ENCODE results near the gene ADSS1.

The ADSS1 gene

DNA sequence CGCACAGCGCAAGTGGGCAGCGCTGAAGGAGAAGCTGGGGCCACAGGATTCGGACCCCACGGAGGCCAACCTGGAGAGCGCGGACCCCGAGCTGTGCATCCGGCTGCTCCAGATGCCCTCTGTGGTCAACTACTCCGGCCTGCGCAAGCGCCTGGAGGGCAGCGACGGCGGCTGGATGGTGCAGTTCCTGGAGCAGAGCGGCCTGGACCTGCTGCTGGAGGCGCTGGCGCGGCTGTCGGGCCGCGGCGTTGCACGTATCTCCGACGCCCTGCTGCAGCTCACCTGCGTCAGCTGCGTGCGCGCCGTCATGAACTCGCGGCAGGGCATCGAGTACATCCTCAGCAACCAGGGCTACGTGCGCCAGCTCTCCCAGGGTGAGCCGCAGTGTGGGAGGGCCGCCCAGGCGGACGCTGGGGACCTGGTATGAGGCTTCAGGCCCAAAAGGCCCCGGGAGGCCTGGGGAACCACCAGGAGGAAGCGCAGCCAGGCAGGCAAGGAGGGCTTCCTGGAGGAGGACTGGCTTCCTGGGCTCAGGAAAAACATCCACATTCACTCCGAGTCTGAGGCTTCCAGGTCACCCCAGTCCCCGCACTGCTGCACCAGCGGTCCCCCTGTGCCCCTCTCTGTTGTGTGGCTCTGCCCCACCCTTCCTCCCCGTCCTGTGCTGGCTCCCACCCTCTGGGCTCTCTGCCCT, 22.5 kb upstream of the ADSS1 start:
- TF ChIP-seq, protein P1, sequence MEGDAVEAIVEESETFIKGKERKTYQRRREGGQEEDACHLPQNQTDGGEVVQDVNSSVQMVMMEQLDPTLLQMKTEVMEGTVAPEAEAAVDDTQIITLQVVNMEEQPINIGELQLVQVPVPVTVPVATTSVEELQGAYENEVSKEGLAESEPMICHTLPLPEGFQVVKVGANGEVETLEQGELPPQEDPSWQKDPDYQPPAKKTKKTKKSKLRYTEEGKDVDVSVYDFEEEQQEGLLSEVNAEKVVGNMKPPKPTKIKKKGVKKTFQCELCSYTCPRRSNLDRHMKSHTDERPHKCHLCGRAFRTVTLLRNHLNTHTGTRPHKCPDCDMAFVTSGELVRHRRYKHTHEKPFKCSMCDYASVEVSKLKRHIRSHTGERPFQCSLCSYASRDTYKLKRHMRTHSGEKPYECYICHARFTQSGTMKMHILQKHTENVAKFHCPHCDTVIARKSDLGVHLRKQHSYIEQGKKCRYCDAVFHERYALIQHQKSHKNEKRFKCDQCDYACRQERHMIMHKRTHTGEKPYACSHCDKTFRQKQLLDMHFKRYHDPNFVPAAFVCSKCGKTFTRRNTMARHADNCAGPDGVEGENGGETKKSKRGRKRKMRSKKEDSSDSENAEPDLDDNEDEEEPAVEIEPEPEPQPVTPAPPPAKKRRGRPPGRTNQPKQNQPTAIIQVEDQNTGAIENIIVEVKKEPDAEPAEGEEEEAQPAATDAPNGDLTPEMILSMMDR (IDR thresholded peaks at IDR 0.05) = no peak
- no peak for DNase-seq (ENCODE audit: low spot score)
- H3K27ac ChIP-seq = peak overlapping the region in 1 of 2 donors; percentile 89
- H3K4me3 ChIP-seq = no peak overlapping the region

DNA sequence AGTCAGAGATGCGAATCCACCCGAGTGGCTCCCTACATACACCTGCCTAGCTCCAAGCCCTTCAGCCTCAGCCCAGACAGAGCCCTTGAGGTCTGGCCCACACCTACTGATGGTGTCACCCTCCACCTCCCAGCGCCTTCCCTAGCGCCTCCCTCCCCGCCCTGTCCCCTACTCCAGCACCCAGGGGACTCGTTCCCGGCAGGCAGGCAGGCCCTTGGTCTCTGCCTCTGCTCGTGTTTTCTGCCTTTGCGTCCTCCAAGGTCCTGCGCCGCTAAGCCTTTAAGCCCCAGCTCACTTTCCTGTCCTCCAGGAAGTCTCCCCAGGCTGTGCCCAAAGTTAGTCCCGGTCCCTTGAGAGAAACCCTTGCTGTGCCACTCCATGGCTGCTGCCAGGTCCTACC, 21.9 kb upstream of the ADSS1 start:
- TF ChIP-seq, protein P1 (IDR thresholded peaks at IDR 0.05) = no peak
- Histone ChIP-seq H3K4me3 (no peak overlapping the region), H3K27ac (peak overlapping the region in 1 of 2 donors; percentile 89)
- no peak for DNase-seq (ENCODE audit: low spot score)

DNA sequence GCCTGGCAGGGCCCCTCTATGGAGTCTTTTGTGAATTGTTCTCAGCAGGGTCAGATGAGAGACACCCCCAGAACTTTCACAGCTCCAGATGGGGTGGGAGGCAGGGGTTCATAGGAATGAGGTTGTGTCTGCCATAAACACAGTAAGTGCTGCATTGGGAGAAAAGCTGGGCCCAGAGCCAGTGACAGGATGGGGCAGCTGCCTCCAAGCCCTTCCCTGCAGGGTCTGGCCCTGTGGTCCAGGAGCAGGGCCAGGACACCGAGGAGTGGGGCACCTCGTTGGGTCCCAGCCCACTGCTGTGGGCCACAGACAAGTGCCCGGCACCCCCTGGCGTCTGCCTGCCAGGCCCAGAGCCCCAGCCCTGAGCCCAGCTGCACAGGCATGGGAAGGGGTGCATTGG, 21.4 kb upstream of the ADSS1 start:
- TF ChIP-seq, protein P1 (IDR thresholded peaks at IDR 0.05) = no peak
- no peak for DNase-seq (ENCODE audit: low spot score)
- Histone ChIP-seq H3K4me3 (no peak overlapping the region), H3K27ac (peak overlapping the region in 1 of 2 donors; percentile 89)

DNA sequence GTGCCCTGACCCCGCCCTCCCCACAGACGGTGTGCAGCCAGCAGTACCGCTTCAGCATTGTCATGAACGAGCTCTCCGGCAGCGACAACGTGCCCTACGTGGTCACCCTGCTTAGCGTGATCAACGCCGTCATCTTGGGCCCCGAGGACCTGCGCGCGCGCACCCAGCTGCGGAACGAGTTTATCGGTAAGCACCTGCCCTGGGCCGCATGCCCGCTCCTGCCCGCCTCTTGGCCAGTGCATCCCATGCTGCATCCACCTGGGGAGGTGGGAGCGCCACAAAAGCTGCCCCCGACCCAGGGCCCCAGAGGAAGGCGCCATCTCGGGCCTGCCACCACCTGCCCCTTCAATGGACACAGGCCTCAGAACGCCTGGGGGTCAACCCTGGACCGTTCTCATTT, 20.8 kb upstream of the ADSS1 start:
- TF ChIP-seq, protein P1 (IDR thresholded peaks at IDR 0.05) = no peak
- no peak for DNase-seq (ENCODE audit: low spot score)
- no peak overlapping the region for H3K4me3 ChIP-seq
- H3K27ac ChIP-seq = no peak overlapping the region

DNA sequence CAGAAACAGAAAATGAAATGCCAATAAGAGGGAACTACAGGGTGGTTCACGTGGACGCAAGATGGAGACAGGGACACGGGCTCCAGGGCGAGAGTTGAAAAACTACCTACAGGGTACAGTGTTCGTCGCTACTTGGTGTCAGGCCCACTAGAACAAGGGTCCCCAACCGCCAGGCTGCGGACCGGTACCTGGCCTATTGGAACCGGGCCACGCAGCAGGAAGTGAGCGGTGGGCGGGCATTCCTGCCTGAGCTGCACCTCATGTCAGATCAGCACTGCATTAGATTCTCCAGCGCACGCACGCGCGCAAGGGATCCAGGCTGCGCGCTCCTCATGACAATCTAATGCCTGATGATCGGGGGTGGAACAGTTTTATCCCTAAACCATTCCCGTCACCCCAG, 19.8 kb upstream of the ADSS1 start:
- no peak for DNase-seq (ENCODE audit: low spot score)
- Histone ChIP-seq H3K4me3 (no peak overlapping the region), H3K27ac (no peak overlapping the region)
- TF ChIP-seq, protein P1 (IDR thresholded peaks at IDR 0.05) = no peak

DNA sequence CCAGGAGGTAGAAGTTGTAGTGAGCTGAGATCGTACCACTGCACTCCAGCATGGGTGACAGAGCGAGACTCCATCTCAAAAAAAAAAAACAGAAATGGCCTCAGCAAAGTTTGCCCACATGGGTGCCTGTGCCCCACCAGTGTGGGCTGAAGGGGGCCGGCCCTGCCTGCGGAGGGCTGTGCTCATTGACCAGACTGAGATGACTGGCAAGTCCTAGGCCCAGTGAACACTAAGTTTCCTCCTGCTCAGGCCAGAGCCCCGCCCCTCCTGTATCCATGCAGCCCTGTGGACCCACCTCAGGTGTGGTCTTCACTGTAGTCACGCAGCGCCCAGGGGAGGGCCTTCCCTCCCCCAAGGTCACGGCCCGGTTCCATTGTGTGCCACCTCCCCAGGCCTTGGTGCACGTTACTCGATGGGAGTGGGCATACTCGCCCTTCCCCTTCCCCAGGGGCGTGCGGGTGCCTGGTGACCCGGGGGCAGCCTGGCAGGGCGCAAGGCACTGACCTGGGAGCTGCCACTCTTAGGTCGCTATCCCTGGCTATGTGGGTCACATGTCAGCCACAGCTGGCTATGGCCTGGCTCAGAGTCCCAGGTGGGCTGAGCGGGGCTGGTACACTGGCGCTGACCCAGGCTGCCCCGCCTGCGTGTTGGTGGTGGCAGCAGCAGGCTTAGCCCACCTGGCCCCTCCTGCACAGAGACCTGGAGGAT, 18.5 kb upstream of the ADSS1 start:
- DNase-seq (ENCODE audit: low spot score) = no peak
- H3K4me3 ChIP-seq = no peak overlapping the region

More for the DNA sequence above, 18.5 kb upstream of the ADSS1 start:
- TF ChIP-seq, protein P1 (IDR thresholded peaks at IDR 0.05) = no peak
- no peak overlapping the region for H3K27ac ChIP-seq
